Kidney epithelial cell (primary cell): Measurements from ENCODE around the gene UPF2. TPM values are rescaled to one million over a fixed set of nuclear protein-coding genes. Genes with fewer than 3 reads are reported as not detected.

Experiments
- DNase-seq: peaks from one replicate; pipeline ENCODE4 v3.0.0-alpha.2; 2010; ENCODE audit warnings: low read depth
- H3K27me3 ChIP-seq: 2 replicates; pipeline ENCODE4 v1.6.0; 2011; ENCODE audit warnings: low read length; ENCODE audit not compliant: control insufficient read depth, insufficient read depth
- H3K36me3 ChIP-seq: 2 replicates; pipeline ENCODE4 v1.5.1; 2011; ENCODE audit warnings: low read length; ENCODE audit not compliant: control insufficient read depth, insufficient read depth
- H3K4me3 ChIP-seq: 2 replicates; pipeline ENCODE4 v1.5.1; 2011; ENCODE audit warnings: low read depth, mild to moderate bottlenecking, control low read depth, low read length
- total RNA-seq: library from RNA; depleted of rRNA; stranded (reverse); fragments of >200 nt; gene quantifications from 2 replicates; pipeline ENCODE4 v1.2.3, GENCODE V29; 2015
- TF ChIP-seq, protein P1 (sequence below): IDR thresholded peaks from 2 replicates; pipeline ENCODE4 v1.5.1; 2011; ENCODE audit warnings: mild to moderate bottlenecking, moderate library complexity, low read length, control low read depth, inconsistent platforms; ENCODE audit not compliant: insufficient read depth, poor library complexity, severe bottlenecking

UPF2 gene, protein sequence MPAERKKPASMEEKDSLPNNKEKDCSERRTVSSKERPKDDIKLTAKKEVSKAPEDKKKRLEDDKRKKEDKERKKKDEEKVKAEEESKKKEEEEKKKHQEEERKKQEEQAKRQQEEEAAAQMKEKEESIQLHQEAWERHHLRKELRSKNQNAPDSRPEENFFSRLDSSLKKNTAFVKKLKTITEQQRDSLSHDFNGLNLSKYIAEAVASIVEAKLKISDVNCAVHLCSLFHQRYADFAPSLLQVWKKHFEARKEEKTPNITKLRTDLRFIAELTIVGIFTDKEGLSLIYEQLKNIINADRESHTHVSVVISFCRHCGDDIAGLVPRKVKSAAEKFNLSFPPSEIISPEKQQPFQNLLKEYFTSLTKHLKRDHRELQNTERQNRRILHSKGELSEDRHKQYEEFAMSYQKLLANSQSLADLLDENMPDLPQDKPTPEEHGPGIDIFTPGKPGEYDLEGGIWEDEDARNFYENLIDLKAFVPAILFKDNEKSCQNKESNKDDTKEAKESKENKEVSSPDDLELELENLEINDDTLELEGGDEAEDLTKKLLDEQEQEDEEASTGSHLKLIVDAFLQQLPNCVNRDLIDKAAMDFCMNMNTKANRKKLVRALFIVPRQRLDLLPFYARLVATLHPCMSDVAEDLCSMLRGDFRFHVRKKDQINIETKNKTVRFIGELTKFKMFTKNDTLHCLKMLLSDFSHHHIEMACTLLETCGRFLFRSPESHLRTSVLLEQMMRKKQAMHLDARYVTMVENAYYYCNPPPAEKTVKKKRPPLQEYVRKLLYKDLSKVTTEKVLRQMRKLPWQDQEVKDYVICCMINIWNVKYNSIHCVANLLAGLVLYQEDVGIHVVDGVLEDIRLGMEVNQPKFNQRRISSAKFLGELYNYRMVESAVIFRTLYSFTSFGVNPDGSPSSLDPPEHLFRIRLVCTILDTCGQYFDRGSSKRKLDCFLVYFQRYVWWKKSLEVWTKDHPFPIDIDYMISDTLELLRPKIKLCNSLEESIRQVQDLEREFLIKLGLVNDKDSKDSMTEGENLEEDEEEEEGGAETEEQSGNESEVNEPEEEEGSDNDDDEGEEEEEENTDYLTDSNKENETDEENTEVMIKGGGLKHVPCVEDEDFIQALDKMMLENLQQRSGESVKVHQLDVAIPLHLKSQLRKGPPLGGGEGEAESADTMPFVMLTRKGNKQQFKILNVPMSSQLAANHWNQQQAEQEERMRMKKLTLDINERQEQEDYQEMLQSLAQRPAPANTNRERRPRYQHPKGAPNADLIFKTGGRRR
- 12.0 and 13.9 TPM in 2 replicates for total RNA-seq

DNA sequence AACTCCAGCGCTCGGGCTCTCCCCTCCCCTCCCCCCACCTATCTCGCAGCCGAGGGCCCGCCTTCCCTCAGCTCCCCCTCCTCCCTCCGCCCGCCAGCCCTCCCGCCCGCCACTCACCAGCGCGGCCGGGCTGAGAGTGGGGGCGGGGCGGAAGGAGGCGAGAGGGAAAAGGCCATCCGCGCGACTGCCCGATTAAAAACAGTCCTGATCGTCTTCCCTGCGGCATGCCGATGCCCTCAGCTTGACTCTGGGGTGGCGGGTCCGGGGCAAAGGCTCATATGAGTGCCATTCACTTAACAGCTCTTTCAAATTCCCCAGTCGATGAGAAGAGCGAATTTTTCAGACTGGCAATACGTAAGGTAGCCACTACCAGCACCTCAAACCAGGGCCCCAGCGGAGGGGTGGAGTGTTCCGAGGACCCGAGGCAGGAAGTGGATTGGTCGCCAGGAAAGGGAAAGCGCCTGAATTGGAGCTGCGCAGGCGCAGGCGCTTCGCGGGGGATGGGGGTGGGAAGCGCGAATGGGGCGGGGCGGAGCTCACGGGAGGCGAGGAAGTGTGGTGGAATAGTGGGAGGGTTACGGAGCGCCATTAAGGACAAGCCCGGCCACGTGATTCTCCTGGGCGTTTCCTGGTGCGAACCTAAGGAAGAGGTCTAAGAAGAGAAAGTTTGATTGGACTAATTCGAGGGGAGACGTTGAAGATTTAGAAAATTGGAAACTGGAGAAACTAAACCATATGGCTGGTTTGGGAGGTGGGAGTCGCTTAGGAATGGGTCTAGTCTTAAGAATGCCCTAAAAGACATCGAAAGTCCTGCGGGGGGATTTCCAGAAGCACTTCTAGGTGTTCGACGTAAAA is at the start of gene UPF2:
Gene UPF2 (minus strand): TSS at position 13 of the 855 bp plus-strand sequence. CDS start 7,386 bp downstream, outside the sequence.
- Histone ChIP-seq H3K36me3 (no peaks in the 10 kb centered on the region), H3K27me3 (no peaks in the 10 kb centered on the region), H3K4me3 (peak within 1 kb of the TSS; percentile 64)
- TF ChIP-seq, protein P1, sequence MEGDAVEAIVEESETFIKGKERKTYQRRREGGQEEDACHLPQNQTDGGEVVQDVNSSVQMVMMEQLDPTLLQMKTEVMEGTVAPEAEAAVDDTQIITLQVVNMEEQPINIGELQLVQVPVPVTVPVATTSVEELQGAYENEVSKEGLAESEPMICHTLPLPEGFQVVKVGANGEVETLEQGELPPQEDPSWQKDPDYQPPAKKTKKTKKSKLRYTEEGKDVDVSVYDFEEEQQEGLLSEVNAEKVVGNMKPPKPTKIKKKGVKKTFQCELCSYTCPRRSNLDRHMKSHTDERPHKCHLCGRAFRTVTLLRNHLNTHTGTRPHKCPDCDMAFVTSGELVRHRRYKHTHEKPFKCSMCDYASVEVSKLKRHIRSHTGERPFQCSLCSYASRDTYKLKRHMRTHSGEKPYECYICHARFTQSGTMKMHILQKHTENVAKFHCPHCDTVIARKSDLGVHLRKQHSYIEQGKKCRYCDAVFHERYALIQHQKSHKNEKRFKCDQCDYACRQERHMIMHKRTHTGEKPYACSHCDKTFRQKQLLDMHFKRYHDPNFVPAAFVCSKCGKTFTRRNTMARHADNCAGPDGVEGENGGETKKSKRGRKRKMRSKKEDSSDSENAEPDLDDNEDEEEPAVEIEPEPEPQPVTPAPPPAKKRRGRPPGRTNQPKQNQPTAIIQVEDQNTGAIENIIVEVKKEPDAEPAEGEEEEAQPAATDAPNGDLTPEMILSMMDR = no peak
- peak; percentile 92 for DNase-seq

DNA sequence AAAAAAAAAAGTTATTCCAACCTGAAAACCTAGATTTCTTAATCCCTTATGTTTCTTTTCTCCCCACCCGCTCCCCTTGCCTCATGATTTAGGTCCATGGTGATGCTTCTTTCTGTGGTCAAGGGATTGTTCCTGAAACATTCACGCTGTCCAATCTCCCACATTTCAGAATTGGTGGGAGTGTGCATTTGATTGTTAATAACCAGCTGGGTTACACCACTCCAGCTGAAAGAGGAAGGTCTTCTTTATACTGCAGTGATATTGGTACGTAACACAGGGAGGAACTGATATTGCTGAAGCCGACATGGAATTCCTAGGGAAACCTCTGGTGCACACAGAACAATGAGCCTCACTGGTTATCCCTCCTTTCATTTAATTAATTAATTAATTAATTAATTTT is 48.8 kb upstream of the UPF2 start:
- H3K4me3 ChIP-seq = no peak overlapping the region
- H3K27me3 ChIP-seq = no peaks in the 10 kb centered on the region
- no peaks in the 10 kb centered on the region for H3K36me3 ChIP-seq
- DNase-seq = no peak
- TF ChIP-seq, protein P1 = no peak

DNA sequence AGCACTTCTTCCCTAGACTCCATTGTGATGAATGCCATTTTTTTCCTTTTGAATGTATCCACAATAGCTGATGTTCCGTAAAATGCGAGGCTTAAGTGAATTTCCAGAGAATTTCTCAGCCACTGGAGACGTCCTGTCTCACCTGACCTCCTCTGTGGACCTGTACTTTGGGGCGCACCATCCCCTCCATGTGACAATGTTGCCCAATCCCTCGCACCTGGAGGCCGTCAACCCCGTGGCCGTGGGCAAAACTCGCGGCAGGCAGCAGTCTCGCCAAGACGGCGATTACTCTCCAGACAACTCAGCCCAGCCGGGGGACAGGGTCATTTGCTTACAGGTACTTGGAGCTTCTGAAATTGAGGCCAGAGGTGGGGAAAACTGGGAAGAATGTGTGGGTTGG is 46.3 kb upstream of the UPF2 start:
- TF ChIP-seq, protein P1 = no peak
- Histone ChIP-seq H3K27me3 (no peaks in the 10 kb centered on the region), H3K36me3 (no peaks in the 10 kb centered on the region), H3K4me3 (no peak overlapping the region)
- no peak for DNase-seq

DNA sequence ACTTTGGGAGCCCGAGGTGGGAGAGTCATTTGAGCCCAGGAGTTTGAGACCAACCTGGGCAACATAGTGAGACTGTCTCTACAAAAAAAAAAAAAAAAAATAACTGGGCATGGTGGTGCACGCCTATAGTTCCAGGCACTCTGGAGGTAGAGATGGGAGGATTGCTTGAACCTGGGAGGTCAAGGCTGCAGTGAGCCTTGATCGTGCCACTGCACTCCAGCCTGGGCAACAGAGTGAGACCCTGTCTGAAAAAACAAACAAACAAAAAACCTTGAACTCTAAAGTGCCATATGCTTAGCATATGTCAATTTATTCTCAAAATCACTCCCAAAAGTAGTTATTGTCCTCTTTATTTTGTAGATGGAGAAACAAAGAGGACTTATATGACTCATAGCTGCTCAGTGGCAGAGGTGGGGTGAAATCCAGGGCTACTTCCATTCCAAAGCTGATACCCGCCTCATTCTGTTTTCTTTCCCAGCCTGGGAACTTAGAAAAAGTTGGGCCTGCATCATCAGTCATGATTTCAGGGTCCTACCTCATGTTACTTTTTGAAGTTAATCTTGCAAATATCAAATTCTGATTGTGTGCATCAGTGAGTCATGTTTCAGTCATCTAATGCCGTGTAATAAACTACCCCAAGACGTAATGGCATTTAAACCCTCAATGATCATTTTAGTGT is 39.4 kb upstream of the UPF2 start:
- no peak for DNase-seq
- TF ChIP-seq, protein P1 = no peak
- Histone ChIP-seq H3K27me3 (no peaks in the 10 kb centered on the region), H3K36me3 (no peaks in the 10 kb centered on the region), H3K4me3 (no peak overlapping the region)
